Hepatic stellate cell (primary cell): ENCODE measurements around the gene MED13L.
A peak's percentile ranks its signal among the peaks of the same experiment; 100 is the strongest.
"Not testable (repeated sequence)": the region's sequence is repeated elsewhere in the genome, so short reads cannot be mapped to it uniquely, and the experiment has no call there.

Experiments used
- DNase-seq: peaks from one replicate; pipeline ENCODE4 v3.0.0; 2011; ENCODE audit warnings: low spot score

Gene MED13L

GRCh38 chr12:116055895-116056607 lies 221.4 kb downstream of the MED13L start:
- no peak for DNase-seq

GRCh38 chr12:116054280-116054679 lies 223.2 kb downstream of the MED13L start:
- DNase-seq: no peak

GRCh38 chr12:116053479-116054200 lies 223.9 kb downstream of the MED13L start:
- no peak for DNase-seq

GRCh38 chr12:116050275-116050674 lies 227.2 kb downstream of the MED13L start:
- no peak for DNase-seq

GRCh38 chr12:116048879-116049278 lies 228.6 kb downstream of the MED13L start:
- no peak for DNase-seq

- no peak for DNase-seq
These were observed 231.5 kb downstream of the MED13L start for GRCh38 chr12:116046039-116046438.

- no peak for DNase-seq
These were observed 232.3 kb downstream of the MED13L start for GRCh38 chr12:116045150-116045549.

- DNase-seq: no peak
These were observed 233.6 kb downstream of the MED13L start for GRCh38 chr12:116043659-116044535.

- no peak for DNase-seq
These were observed 237.1 kb downstream of the MED13L start for GRCh38 chr12:116040402-116040801.

- no peak for DNase-seq
These were observed 238.4 kb downstream of the MED13L start for GRCh38 chr12:116039081-116039480.

GRCh38 chr12:116037941-116038837 lies 239.3 kb downstream of the MED13L start:
- peak; percentile 25 for DNase-seq

- DNase-seq: no peak
These were observed 243.7 kb downstream of the MED13L start for GRCh38 chr12:116033765-116034164.

- not testable (repeated sequence) for DNase-seq
These were observed 245.9 kb downstream of the MED13L start for GRCh38 chr12:116031624-116032023.

- no peak for DNase-seq
These were observed 248.9 kb downstream of the MED13L start for GRCh38 chr12:116028619-116029018.

GRCh38 chr12:116027551-116027821 lies 250.0 kb downstream of the MED13L start:
- no peak for DNase-seq

- DNase-seq: no peak
These were observed 250.5 kb downstream of the MED13L start for GRCh38 chr12:116026768-116027550.

GRCh38 chr12:116026346-116026745 lies 251.1 kb downstream of the MED13L start:
- DNase-seq: no peak

GRCh38 chr12:116024769-116025168 lies 252.7 kb downstream of the MED13L start:
- no peak for DNase-seq

GRCh38 chr12:116019415-116019814 lies 258.1 kb downstream of the MED13L start:
- no peak for DNase-seq

- no peak for DNase-seq
These were observed 259.2 kb downstream of the MED13L start for GRCh38 chr12:116018282-116018681.

GRCh38 chr12:116015525-116015924 lies 262.0 kb downstream of the MED13L start:
- DNase-seq: peak; percentile 17
